NCI-H69 (cell line): ENCODE data around the gene LCA5L.

Source experiments
- DNase-seq: peaks from one replicate; lab custom pipeline; 2025; lab: John Stamatoyannopoulos, UW

LCA5L gene

DNA sequence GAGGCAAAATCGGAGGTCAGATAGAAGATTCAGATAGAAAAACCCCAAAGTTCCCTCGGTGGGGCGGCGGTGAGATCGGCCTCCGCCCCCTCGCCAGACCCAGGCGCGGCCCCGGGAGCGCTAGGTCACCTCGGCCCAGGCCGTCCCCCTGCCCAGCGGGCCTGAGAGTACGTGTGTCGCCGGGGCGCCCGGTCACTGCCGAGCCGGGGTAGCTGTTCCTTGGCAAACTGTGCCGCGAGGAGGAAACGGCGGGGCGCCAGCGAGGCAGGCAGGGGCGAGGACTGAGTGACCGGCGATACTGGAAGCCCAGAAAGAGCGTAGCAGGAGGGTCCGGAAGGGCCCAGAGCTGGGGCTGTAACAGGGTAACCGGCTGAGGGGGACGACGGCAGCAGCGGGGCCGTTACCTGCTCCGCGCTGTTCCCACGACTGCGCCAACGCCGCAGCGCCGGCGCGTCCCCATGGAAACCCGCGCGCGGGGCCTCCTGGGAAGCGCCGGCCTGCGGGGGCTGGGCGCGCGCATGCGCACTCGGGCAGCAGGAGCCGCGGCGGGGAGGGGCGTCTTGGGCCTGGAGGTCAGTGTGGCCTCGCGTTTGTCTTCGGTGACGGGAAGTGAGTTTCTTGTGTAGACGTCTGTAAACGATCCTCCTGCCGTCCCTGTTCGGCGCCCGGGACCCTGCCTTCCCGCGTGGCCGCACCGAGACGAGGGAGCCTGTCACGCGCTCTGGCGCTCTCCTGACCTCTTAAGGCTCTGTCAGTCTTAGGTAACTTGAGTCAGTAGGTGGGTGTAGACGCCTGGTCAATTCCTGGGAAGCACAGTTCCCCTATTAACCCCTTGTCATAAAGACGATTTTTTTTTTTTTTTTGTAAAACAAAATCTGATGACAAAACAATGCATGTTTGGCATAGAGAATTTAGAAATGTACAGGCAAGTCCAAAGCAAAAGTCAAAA, at the start of gene LCA5L:
Gene LCA5L (minus strand): TSS at position 458 of the 949 bp plus-strand sequence. CDS start 17,285 bp downstream, outside the sequence.
- peak; percentile 96 for DNase-seq

- DNase-seq: peak; percentile 37
These were observed 43.9 kb upstream of the LCA5L start for GRCh38 chr21:39489380-39489924.

GRCh38 chr21:39484711-39485276, 39.2 kb upstream of the LCA5L start:
- no peak for DNase-seq

- DNase-seq: no peak
These were observed 38.3 kb upstream of the LCA5L start for GRCh38 chr21:39483917-39484316.

- DNase-seq: no peak
These were observed 36.3 kb upstream of the LCA5L start for GRCh38 chr21:39481886-39482285.

DNA sequence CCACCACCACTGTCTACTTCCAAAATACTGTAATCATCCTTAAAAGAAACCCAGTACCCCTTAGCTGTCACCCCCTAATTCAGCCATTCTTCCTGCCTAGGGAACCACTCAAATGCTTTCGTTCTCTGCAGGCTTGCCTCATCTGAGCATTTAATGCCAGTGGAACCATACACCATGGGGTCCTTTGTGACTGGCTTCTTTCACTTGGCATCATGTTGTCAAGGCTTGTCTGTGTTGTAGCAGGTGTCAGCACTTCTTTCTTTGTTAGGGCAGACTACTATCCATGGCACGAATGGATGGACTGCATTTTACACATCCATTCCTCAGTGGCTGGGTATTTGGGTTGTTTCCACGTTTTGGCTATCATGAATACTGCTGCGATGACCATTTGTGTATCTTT, 34.7 kb upstream of the LCA5L start:
- no peak for DNase-seq

DNA sequence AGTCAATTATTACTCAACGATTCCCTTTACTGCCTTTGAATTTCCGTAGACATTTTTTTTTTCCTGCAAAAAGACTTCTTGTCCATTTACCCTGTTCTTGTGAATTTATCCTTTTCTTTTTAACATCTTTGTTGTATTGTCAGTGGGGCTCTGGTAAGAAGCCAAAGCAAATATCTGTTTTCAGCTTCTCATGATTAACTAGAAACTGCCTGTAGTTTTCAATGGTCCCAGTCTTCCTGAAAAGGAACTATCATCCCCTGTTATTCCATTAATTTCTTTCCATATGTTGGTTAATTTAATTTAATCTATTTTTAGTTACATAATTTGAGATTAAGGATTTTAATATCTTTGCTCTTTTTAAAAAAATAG, 34.2 kb upstream of the LCA5L start:
- DNase-seq: no peak

GRCh38 chr21:39479164-39479813, 33.7 kb upstream of the LCA5L start:
- no peak for DNase-seq

GRCh38 chr21:39474611-39475010, 29.0 kb upstream of the LCA5L start:
- DNase-seq: no peak

- no peak for DNase-seq
These were observed 27.2 kb upstream of the LCA5L start for GRCh38 chr21:39472786-39473185.

DNA sequence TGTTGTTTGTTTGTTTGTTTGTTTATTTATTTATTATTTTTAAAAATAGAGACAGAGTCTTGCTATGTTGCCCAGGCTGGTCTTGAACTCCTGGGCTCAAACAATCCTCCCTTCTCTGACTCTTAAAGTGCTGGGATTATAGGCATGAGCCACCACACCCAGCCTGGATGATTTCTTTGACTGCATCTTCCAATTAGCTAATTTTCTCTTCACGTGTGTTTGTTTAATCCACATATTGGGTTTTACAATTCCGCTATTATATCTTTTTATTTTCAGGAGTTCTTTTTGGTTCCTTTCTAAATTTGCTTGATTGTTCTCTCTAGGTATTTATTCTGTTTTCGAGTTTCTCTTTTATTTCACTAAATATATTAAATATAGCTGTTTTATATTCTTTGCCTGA, 26.0 kb upstream of the LCA5L start:
- DNase-seq: no peak

DNA sequence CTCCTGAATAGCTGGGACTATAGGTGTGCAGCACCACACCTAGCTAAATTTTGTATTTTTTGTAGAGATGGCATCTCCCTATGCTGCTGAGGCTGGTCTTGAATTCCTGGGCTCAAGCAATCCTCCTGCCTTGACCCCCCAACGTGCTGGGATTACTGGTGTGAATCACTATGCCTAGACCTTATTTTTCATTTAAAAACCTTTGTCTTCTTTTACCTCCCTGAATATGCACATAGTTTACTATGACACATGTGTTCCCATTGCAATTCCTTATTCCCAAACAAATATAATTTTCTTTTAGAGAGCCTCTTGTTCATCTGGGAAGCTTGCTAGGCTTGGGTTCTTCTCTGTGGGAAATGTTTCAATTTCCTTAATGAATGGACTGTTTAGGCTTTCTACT, 23.0 kb upstream of the LCA5L start:
- no peak for DNase-seq

DNA sequence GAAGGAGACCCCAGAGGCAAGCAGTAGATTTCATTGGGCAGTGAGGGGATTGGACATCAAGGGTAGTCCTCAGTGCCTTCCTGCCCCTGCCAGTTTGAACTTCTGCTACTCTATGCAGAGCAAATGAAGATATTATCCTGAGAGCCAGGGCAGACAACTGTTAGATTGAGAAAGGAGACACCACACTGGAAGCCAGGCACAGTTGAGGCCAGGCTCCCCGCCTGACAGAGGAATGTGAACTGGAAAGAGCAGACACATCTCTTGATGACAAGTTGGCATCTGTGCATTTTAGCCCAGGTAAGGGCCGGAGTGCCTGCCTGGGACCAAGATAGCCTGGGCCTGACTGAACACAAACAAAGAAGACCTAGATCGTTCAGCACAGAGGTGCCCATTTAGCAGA, 22.2 kb upstream of the LCA5L start:
- no peak for DNase-seq

DNA sequence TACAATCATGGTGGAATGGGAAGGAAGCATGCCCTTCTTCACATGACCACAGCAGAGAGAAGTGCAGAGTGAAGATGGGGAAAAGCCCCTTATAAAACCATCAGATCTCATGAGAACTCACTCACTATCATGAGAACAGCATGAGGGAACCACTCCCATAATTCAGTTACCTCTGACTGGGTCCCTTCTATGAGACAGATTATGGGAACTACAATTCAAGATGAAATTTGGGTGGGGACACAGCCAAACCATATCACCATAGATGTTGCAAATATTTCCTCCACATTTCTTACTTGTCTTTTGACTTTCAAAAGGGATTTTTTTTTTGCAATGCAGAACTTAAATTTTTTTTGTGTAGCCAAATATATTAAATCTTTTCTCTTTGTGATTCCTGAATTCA, 21.0 kb upstream of the LCA5L start:
- no peak for DNase-seq

DNA sequence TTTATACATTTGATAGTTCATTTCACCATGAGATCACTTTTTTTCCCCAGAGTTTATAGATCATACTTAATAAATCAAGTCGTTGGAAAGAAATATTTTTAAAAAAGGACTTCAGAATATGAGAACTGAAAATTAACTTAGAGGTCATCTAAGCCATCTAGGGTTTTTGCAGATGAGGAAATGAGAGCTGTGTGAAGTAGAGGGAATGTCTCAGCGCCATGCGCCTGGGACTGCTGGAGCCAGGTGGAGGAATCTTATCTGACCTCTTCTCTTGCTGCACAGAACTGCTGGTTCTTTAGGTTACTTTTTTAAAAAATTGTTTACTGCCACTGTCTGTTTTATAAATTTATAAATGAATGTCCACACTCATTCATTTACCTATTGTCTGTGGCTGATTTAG, 17.7 kb upstream of the LCA5L start:
- DNase-seq: no peak

DNA sequence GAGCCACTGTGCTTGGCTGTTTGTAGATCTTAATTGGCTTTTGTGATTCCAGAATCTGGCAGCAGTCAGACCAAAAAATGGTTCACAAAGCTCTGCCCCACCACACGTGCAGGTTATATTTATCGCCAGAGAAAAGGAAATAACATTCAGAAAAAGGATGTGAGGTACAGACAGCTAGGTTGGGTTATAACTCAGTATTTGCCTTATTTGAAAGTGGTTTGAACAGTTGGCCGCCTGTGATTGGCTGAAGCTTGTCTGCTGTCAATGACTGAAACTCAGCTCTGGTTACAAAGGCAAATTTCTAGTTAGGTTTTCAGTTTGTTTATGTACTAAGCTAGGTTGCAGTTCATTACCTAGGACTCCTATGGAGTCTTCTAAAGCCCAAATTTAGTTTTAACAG, 15.8 kb upstream of the LCA5L start:
- no peak for DNase-seq

DNA sequence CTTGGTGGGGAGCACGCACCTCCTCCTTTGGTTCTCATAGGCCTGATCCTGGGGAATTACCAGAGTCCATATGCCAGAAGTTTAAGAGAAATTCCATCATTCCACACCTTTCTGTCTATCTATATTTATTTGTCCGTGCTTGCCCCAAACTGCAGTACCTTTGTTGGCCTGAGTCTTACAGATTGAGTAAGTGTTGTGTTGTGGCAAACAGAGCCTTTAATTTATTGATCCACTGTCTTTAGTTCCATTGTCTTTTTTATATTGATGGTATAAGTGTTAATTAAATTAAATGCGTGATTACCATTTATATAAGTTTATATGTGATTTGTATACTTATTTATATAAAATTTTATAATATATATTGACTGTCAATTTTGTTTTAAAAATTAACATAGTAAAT, 11.1 kb upstream of the LCA5L start:
- peak; percentile 14 for DNase-seq

DNA sequence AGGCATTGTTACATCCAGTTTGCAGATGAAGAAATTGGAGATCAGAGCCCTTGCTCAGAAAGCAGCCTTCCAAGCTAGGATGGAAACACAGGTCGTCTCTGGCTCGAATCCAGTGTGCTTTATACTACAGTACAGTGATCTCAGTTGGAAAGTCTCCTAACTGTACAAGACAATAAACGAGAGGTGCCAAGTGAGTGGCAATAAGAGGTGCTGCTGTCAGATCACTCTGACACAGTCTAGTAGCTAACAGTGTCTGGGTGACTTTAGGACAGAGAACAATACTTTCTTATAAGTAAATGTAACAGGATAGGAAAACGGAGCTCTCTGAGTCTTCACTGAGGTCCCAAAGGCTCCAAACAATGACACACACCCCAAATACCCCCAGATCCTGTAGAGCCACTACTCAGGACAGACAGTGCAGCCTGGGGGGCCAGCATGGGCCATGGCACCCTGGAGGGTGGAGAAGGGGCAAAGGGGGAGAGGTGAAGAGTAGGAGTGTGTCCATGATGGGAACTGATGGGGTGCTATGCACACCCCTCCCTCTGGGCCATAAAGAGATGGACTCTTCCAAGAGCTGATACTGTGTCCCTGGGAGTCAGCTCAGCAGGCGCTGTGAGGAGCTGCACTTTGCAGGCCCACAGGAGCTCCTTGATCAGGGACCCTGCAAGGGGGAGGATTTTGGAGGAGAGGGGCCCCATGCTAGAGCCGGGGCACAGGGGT, 9.5 kb upstream of the LCA5L start:
- no peak for DNase-seq

DNA sequence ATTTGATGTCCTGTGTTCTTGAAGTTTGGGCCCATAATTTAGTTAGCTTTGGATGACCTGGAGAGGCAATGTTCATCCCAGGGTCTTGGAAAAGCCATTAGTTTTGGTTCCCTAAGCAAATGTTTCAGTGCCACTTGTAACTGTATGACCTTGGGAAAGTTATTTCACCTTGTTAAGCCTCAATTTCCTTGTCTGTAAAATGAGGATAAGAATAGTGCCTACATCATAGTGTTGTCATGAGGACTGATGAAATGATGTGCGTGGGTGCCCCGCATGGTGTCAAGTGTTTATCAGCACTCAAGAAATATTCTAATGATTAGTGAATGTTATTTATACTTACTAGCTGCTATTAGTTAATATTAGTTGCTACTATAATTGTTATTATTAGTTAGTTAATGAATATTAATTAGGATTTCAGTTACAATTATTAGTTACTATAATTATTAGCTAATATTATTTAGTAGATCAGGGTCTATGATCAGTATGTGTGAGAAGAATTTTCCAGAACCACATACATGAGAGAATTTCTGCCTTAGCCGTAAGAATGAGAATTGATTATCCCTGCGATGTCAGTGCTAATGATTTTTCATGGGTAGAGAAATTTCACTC, 8.1 kb upstream of the LCA5L start:
- DNase-seq: no peak

DNA sequence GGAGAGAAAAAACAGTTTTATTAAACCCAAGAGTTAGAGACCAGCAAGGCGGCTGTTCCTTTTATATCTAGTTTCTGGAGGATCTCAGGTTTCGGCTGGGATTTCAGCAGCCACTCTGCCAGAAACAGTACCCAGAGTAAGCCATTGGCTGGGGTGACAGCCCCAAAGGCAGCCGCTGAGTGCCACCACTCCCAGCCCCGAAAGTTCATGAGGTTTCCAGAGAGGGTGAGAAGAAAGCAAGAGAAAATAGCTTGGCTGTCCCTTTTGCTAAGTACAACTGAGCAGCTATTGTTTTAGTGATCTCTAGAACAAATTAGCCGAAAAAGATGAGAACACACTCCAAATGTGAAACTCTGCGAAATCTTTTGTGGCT, 7.4 kb upstream of the LCA5L start:
- DNase-seq: no peak

- DNase-seq: no peak
These were observed 6.8 kb upstream of the LCA5L start for GRCh38 chr21:39452207-39452969.
